SHP77 treated with DMSO at 0.1 percent for 48 hours (cell line): ENCODE measurements around the gene HOXC13.

Experiments
- DNase-seq: peaks from one replicate; lab custom pipeline; 2025; lab: John Stamatoyannopoulos, UW

HOXC13 gene

GRCh38 chr12:53995378-53996239 is 57.0 kb downstream of the HOXC13 start:
- DNase-seq = no peak
